AG09319 (cell line): Measurements from ENCODE around the gene FBXL13.
"Not testable (repeated sequence)": the region's sequence is repeated elsewhere in the genome, so short reads cannot be mapped to it uniquely, and the experiment has no call there.

Experiments used
- DNase-seq: peaks from one replicate; pipeline ENCODE4 v3.0.0-alpha.2; 2010; ENCODE audit warnings: low read depth; ENCODE audit errors: extremely low read depth
- TF ChIP-seq, protein P1 (sequence below): IDR thresholded peaks from 2 replicates; pipeline ENCODE4 v1.5.1; 2011; ENCODE audit warnings: low read depth, mild to moderate bottlenecking, inconsistent platforms, low read length, moderate library complexity

Gene FBXL13

DNA sequence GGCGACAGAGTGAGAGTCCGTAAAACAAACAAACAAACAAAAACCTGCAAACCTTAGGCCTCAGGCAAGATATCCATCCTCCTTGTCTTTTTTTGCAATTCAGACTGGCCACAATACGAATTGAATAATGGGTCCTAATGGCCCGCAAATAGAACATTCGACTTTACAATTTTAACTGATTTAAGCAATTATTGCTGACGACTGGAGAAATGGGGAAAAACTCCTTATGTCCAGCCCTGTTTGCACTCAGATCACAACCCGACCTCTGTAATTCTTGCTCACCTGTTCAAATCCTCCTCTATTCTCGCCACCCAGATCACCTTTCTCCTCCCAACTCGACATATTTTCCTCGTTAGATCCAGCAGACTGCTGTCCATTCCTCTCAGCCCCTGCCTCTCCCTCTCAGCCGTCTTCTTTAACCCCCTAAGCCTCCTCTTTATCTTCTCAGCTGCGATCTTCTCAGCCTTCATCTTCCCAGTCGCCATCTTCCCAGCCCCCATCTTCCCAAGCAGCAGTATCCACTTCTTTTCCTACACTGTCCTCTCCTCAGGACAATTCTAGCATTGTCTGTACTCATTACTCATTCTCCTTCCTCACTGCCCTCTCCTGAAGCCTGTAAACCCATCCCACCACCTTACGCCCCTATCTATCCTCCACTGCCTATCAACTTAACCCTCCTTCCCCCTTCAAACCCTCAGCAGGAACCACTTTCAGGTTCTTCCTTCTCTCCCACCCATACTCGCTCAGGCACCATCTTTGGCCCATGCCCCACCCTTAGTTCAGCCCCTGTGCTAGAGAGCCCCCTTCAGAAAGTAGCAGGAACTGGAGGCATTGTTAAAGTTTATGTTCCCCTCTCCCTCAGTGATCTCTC, 100.0 kb downstream of the FBXL13 start:
- DNase-seq = no peak

DNA sequence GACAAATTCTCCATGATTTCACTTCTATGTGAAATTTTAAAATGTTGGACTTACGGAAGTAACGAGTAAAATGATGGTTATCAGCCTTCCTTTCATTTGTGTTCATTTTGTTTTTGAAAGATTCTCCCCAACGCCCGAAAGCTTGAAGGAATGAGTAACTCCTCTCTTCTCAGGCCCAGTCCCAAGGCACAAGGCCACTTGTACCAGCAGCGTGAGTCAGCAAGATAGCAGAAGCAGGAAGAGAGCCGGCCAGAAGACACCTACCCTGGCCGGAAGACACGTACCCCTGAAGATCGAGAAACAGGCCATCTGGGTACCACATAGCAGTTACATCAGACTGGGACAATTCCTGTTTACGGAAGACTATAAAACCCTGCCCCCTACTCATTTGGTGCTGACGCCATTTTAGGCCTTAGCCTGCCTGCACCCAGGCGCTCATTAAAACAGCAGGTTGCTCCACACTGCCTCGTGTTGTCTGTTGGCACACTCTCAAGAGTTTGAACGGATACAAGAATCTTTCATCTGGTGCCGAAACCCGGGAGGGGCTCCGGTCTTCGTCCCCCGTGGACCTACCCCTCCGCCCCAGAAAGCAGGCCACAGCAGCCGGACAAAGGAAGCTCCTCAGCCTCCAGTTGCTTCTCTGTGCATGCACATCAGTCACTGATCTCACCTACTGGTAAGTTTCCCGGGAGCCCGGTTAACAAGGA, 101.3 kb downstream of the FBXL13 start:
- TF ChIP-seq, protein P1, sequence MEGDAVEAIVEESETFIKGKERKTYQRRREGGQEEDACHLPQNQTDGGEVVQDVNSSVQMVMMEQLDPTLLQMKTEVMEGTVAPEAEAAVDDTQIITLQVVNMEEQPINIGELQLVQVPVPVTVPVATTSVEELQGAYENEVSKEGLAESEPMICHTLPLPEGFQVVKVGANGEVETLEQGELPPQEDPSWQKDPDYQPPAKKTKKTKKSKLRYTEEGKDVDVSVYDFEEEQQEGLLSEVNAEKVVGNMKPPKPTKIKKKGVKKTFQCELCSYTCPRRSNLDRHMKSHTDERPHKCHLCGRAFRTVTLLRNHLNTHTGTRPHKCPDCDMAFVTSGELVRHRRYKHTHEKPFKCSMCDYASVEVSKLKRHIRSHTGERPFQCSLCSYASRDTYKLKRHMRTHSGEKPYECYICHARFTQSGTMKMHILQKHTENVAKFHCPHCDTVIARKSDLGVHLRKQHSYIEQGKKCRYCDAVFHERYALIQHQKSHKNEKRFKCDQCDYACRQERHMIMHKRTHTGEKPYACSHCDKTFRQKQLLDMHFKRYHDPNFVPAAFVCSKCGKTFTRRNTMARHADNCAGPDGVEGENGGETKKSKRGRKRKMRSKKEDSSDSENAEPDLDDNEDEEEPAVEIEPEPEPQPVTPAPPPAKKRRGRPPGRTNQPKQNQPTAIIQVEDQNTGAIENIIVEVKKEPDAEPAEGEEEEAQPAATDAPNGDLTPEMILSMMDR = no peak
- no peak for DNase-seq

More for the DNA sequence above, 100.0 kb downstream of the FBXL13 start:
- TF ChIP-seq, protein P1 = no peak; the same call in 1 of the 2 replicates

DNA sequence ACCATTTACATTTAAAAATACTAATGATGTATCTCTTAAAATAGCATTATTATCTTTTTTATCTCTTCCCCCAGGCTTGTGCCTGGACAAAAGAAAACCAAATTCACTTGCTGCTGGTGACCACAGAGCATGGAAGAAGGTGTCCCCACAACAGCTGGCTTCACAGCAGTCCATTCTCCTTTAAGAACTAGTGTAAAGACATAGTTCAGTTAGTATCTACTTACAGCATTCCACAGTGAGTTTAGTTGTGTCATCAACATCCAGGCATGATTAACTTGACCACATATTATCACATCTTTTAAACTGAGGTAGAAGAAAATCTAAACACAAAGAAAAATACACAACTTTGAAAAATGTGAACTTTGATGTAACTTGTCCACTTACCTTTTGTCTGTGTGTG, 106.8 kb downstream of the FBXL13 start:
- TF ChIP-seq, protein P1 = no peak
- no peak for DNase-seq

DNA sequence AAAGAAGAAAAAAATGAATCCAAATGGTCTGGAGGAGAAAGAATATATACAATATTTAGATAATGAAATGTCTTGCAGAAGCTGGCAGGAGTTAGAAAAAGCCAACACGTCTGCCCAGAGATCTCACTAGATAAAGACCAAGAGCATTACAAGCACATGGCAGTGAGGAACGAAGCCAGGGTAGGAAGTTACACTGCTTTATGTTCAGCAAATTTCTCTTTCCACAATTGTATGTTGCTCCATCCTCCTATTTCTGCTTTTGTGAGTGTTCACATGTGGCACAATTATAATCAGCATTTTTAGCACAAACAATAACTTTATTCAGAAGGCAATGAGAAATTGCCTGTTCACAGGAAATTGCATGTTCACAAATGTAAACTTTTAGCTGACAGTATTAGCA, 108.1 kb downstream of the FBXL13 start:
- no peak for DNase-seq
- TF ChIP-seq, protein P1 = no peak

DNA sequence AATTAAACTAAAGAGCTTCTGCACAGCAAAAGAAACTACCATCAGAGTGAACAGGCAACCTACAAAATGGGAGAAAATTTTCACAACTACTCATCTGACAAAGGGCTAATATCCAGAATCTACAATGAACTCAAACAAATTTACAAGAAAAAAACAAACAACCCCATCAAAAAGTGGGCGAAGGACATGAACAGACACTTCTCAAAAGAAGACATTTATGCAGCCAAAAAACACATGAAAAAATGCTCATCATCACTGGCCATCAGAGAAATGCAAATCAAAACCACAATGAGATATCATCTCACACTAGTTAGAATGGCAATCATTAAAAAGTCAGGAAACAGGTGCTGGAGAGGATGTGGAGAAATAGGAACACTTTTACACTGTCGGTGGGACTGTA, 112.6 kb downstream of the FBXL13 start:
- not testable (repeated sequence) for DNase-seq

DNA sequence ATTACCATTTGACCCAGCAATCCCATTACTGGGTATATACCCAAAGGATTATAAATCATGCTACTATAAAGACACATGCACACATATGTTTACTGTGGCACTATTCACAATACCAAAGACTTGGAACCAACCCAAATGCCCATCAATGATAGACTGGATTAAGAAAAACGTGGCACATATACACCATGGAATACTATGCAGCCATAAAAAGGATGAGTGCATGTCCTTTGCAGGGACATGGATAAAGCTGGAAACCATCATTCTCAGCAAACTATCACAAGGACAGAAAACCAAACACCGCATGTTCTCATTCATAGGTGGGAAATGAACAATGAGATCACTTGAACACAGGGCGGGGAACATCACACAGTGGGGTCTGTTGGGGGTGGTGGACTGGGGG, 116.6 kb downstream of the FBXL13 start:
- DNase-seq = not testable (repeated sequence)

DNA sequence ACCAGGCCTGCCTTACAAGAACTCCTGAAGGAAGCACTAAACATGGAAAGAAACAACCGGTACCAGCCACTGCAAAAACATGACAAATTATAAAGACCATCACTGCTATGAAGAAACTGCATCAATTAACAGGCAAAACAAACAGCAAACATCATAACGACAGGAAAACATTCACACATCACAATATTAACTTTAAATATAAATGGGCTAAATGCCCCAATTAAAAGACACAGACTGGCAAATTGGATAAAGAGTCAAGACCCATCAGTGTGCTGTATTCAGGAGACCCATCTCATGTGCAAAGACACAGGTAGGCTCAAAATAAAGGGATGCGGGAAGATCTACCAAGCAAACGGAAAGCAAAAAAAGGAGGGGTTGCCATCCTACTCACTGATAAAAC, 120.2 kb downstream of the FBXL13 start:
- not testable (repeated sequence) for DNase-seq

DNA sequence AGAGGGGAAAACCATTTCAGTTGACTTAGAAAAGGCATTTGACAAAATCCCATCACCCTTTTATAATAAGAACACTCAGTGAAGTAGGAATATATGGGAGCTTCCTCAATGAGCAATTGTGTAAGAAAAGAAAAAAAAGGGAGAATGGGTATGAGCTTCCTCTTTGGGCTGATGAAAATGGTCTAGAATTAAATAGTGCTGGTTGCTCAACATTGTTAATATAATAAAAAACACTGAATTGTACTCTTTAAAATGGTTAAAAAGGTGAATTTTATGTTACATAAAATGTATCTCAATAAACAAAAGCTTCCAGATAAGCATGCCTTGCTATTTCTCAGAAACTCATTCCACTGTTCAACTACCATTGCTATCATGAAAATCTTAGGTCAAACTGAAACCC, 121.2 kb downstream of the FBXL13 start:
- no peak for DNase-seq
- TF ChIP-seq, protein P1 = no peak

DNA sequence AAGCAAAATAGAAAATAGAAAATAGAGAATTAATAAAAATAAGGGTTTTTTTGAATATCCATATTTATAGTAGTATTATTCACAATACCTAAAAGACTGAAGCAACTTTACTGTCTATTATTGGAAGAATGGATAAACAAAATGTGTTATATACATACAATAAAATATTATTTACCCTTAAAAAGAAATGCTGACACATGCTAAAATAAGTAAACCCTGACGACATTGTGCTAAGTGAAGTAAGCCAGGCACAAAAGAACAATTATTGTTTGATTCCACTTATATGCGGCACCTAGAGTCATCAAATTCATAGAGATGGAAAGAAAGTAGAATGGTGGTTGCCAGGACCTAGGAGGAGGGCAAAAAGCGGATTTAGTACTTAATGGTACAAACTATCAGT, 122.8 kb downstream of the FBXL13 start:
- no peak for DNase-seq
- TF ChIP-seq, protein P1 = no peak
